ENCODE measurements around the gene GRID1.

DNA sequence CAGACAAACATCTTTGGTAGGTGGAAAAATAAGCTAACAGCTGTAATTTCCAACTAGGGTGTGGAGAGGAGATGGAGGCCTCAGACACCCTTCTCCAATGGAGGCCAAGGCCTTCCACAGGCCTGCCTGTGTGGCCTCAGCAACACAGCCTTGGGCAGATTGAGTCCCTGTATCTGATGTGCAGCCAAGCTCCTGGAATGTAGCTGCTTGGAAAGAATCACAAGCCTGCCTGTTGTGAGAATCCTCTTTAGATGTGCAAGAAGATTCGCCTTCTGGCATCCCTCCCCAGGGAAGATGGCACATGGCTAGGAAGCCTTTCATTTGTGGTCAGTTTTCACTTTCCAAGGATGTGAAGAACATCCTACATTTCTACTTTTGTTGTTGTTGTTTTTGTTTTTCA is 684.0 kb downstream of the GRID1 start:
- TF ChIP-seq POLR2AphosphoS5 (IDR thresholded peaks at IDR 0.05; ENCODE audit: low read depth, low read length) = no peak
- TF ChIP-seq, protein P1, sequence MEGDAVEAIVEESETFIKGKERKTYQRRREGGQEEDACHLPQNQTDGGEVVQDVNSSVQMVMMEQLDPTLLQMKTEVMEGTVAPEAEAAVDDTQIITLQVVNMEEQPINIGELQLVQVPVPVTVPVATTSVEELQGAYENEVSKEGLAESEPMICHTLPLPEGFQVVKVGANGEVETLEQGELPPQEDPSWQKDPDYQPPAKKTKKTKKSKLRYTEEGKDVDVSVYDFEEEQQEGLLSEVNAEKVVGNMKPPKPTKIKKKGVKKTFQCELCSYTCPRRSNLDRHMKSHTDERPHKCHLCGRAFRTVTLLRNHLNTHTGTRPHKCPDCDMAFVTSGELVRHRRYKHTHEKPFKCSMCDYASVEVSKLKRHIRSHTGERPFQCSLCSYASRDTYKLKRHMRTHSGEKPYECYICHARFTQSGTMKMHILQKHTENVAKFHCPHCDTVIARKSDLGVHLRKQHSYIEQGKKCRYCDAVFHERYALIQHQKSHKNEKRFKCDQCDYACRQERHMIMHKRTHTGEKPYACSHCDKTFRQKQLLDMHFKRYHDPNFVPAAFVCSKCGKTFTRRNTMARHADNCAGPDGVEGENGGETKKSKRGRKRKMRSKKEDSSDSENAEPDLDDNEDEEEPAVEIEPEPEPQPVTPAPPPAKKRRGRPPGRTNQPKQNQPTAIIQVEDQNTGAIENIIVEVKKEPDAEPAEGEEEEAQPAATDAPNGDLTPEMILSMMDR (IDR thresholded peaks at IDR 0.05) = no peak
- TF ChIP-seq SIN3A (IDR thresholded peaks at IDR 0.05; ENCODE audit: borderline replicate concordance, low read depth, low read length) = no peak
